CD4-positive, alpha-beta T cell treated with Interleukin-10 for 1 hour (primary cell): ENCODE results near the gene MECP2.
"Not testable (repeated sequence)": the region's sequence is repeated elsewhere in the genome, so short reads cannot be mapped to it uniquely, and the experiment has no call there.

Source experiments
- DNase-seq: peaks from one replicate; pipeline ENCODE4 v3.0.0-alpha.2; 2020

MECP2 gene

GRCh38 chrX:154014429-154015380 is 82.8 kb downstream of the MECP2 start:
- DNase-seq: no peak

GRCh38 chrX:154013614-154014360 is 83.7 kb downstream of the MECP2 start:
- DNase-seq: peak; percentile 62

- no peak for DNase-seq
Measured at GRCh38 chrX:154013001-154013421, 84.5 kb downstream of the MECP2 start.

DNA sequence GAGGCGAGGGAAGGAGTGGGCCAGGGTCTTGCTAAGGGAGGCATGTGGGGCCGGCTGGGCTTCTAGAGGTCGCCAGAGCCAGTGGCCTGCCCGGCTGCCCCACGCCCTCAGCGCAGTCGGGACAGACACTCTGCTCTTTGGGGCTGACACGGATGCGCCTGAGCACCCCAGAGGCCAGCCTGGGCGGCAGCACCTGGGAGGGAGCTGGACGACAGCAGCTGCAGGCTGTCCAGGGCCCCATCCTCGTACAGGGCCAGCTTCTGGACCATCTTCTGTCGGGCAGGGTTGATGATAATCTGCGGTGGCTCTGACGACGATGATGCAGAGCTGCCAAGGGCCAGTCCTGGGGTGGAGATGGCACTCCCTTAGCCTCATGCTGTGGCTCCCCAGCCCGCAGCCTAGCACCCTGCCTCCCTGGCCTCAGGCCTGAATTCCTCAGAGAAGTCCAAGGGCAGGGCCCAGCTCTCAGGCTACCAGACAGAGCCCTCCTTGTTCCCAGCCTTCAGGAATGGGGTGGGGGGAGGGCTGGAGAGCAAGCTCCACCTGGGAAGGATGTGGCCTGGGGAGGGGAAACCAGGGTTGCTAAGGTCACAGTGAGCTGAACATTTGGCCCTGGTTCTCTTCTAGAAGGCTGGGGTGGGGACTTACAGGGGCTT is 85.1 kb downstream of the MECP2 start:
- DNase-seq: no peak

- no peak for DNase-seq
Measured at GRCh38 chrX:154011376-154012335, 85.9 kb downstream of the MECP2 start.

DNA sequence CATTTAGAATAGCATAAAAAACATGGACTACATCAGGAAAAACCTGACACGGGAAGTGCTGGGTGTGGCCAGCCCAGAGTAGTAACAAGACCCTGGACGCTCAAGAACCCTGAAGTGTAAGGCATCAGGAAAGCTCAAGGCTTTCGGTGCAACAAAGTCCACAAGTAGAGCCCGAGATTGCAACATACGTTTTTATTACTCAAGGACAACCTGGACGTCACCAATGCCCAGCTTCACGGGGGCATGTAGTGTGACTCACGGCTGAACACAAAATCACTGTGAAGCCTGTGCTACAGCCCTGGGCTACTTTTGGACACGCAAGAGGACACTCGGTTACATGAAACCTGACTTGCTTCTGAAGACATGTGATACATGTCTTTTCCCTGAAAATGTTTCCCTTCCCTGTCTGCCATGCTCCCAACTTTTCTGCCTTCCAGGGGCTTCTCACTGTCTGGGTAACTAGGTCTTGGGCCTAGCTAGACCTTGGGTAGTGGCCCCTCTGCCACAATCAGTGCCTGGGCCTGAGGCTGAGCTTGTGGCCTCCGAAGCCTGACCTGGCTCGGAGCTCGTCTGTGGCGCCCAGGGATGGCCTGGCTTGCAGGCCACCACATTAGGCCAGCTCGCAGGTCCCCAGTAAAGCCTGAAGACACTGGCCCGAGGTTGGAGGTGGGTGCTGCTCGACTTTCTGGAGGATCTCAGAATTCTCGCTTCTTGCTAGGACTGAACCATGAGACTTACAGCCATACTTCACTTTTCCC is 87.0 kb downstream of the MECP2 start:
- no peak for DNase-seq

- DNase-seq: no peak
Measured at GRCh38 chrX:154008521-154008920, 89.0 kb downstream of the MECP2 start.

GRCh38 chrX:154006947-154007346 is 90.6 kb downstream of the MECP2 start:
- no peak for DNase-seq

GRCh38 chrX:154004315-154004714 is 93.2 kb downstream of the MECP2 start:
- DNase-seq: no peak

GRCh38 chrX:154002215-154002719 is 95.2 kb downstream of the MECP2 start:
- peak; percentile 68 for DNase-seq

- DNase-seq: no peak
Measured at GRCh38 chrX:154000051-154000450, 97.5 kb downstream of the MECP2 start.

DNA sequence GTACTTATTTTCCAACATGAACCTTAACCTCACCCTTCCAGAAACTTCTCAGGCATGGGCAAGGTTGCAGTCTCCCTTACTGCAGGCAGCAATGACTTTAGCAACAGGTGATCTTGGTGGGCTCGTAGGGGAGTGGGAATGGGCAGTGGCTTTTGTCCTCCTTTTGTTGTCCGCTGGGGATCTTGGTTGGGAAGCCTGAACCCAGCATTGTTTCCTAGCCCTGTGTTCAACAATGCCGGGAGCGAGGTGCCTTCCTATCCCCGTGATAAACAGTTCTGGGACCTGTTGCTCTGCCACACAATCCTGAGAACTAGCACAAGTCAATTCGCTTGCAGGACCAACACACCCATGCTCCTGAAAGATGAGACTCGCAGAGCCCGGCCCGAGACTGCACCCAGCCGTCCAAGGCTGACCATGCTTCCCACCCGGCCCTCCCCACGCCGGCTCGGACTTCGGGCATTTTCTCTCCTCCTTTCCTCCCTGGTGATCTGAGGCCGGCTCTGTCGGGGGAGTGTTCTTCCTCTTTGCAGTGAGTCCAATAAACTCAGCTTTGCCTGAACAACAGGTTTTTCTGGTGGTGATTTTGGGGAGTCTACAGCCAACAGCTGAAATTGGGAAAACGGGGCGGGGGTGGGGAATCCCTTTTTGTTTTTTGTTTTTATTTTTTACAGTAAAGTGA is 98.0 kb downstream of the MECP2 start:
- no peak for DNase-seq

DNA sequence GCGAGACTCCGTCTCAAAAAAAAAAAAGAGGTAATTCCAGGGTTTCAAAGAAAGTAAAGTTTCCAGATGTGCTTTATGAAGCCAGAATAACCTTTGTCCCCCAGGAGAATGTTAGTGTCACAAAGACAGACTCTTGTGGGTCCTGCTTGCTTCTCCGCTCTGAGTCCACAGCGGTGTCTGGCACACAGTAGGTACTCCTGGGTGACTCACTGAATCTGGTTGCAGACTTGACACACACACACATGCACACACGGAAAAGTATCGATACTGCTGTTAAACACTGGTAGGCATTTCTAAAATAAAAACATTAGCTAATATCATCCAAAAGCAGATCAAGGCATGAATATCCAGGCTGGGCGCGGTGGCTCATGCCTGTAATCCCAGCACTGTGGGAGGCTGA is 102.0 kb downstream of the MECP2 start:
- DNase-seq: no peak

DNA sequence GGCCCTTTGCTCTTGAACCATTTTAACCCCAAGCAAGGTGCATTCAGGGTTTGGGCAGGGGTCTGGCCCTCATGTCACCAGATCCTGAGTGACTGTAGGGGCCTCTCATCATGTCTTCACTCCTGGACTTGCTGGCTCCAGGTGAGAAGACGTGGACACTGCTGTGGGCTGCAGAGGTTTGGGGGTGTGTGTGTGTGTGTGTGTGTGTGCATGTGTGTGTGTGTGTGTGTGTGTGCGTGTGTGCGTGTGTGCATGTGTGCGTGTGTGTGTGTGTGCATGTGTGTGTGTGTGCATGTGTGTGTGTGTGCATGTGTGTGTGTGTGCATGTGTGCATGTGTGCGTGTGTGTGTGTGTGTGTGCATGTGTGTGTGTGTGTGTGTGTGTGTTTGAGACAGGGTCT is 103.1 kb downstream of the MECP2 start:
- not testable (repeated sequence) for DNase-seq

- DNase-seq: no peak
Measured at GRCh38 chrX:153993978-153994377, 103.5 kb downstream of the MECP2 start.

DNA sequence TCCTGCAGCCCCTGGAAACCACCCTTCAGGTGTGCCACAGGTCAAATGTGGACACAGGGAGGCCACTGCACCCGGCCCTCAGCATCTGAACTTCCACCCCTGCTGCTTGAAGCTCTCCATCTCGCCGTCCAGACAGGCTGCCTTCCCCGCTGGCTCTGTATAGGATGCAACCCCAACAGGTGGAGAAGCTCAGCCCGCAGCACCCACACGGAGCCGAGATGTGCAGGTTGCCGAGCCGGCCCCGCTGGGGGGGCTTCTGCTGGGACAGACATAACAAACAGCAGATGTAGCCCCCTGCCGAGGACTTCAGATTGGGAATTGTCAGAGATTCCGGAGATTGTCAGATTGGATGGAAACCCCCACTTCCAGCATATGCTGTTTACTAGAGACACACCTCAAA is 104.4 kb downstream of the MECP2 start:
- no peak for DNase-seq

- no peak for DNase-seq
Measured at GRCh38 chrX:153992180-153992579, 105.3 kb downstream of the MECP2 start.

DNA sequence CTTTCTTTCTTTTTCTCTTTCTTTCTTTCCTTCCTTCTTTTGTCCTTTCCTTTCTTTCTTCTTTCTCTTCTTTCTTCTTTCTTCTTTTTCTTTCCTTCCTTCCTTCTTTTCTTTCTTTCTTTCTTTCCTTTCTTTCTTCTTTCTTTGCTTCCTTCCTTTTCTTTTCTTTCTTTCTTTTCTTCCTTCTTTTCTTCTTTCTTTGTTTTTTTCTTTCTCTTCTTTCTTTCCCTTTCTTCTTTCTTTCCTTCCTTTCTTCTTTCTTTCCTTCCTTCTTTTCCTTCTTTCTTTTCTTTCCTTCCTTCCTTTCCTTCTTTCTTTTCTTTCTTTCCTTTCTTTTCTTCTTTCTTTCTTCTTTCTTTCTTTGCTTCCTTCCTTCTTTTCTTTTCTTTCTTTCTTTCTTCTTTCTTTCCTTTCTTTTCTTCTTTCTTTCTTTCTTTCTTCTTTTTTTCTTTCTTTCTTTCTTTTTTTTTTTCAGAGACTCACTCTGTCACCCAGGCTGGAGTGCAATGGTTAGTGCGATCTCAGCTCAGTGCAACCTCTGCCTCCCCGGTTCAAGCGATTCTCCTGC is 106.4 kb downstream of the MECP2 start:
- no peak for DNase-seq

DNA sequence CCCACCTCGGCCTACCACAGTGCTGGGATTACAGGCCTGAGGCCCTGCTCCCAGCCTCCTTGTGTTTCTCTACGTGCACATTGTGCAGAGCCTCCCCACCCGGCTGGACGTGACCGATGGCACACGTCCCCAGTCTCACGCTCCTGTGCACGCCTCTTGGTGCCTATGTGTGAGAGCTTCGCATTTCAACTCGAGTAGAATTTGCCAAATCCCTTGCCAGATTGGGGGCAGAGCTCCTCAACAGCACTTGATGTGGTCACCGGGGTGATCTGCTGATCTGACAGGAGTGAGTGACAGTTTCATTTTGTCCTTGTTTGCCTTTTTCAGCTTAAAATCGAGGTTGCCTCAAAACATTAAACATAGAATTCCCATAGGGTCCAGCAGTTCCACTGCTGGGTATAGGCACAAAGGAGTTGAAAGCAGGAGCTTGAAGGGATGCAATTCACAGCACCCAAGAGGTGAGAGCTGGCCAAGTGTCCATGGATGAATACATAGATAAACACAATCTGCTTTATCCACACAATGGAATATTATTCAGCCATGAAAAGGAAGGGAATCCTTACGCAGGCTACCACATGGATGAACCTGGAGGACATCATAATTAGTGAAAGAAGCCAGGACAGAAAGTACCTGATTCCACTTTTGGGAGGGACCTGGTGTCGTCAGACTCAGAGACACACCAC is 107.4 kb downstream of the MECP2 start:
- DNase-seq: no peak

DNA sequence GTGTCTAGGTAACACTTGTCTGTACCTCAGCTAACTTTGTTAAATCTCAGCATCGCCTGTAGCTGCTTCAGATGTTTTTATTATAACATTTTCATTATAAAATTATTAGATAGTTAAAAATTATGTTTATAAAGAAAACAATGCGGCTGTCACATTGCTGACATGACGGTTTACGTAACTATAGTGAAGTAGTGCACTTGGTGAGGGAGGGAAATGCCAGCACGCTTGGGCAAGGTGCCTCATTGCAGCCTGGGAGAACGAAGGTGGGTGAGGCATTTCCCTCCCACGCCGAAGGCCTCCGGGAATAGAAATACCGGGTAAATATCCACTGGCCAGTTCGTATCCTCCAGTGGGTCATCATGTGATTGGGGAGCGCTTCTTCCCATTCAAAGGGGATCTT is 109.0 kb downstream of the MECP2 start:
- DNase-seq: no peak
